ENCODE measurements around the gene REXO1. TPM values are rescaled to one million over a fixed set of nuclear protein-coding genes. Genes with fewer than 3 reads are reported as not detected.

REXO1 gene
- polyA plus RNA-seq, 1 donor, result 22.8 TPM

- no peak for DNase-seq (ENCODE audit: low read depth)
These were observed 12.7 kb upstream of the REXO1 start for GRCh38 chr19:1860821-1861598.

GRCh38 chr19:1860042-1860775 lies 11.9 kb upstream of the REXO1 start:
- no peak for DNase-seq (ENCODE audit: low read depth)

- DNase-seq (ENCODE audit: low read depth), result no peak
These were observed 11.1 kb upstream of the REXO1 start for GRCh38 chr19:1859331-1859781.

GRCh38 chr19:1858412-1859081 lies 10.3 kb upstream of the REXO1 start:
- no peak for DNase-seq (ENCODE audit: low read depth)

GRCh38 chr19:1857648-1858326 lies 9.5 kb upstream of the REXO1 start:
- DNase-seq (ENCODE audit: low read depth), result no peak

GRCh38 chr19:1856698-1857603 lies 8.7 kb upstream of the REXO1 start:
- DNase-seq (ENCODE audit: low read depth), result no peak

- DNase-seq (ENCODE audit: low read depth), result no peak
These were observed 8.0 kb upstream of the REXO1 start for GRCh38 chr19:1856345-1856697.

GRCh38 chr19:1855828-1856255 lies 7.6 kb upstream of the REXO1 start:
- no peak for DNase-seq (ENCODE audit: low read depth)

GRCh38 chr19:1855040-1855827 lies 7.0 kb upstream of the REXO1 start:
- DNase-seq (ENCODE audit: low read depth), result no peak

- no peak for DNase-seq (ENCODE audit: low read depth)
These were observed 6.3 kb upstream of the REXO1 start for GRCh38 chr19:1854542-1855039.

GRCh38 chr19:1854039-1854541 lies 5.8 kb upstream of the REXO1 start:
- DNase-seq (ENCODE audit: low read depth), result no peak

- DNase-seq (ENCODE audit: low read depth), result no peak
These were observed 5.2 kb upstream of the REXO1 start for GRCh38 chr19:1853295-1854038.

- DNase-seq (ENCODE audit: low read depth), result no peak
These were observed 4.4 kb upstream of the REXO1 start for GRCh38 chr19:1852581-1853128.

- DNase-seq (ENCODE audit: low read depth), result no peak
These were observed 3.6 kb upstream of the REXO1 start for GRCh38 chr19:1851654-1852580.

GRCh38 chr19:1850809-1851653 lies 2.7 kb upstream of the REXO1 start:
- DNase-seq (ENCODE audit: low read depth), result no peak

- DNase-seq (ENCODE audit: low read depth), result no peak
These were observed 1.7 kb upstream of the REXO1 start for GRCh38 chr19:1849886-1850398.

GRCh38 chr19:1849132-1849474 lies 820 bp upstream of the REXO1 start:
- DNase-seq (ENCODE audit: low read depth), result no peak

Data from forelimb muscle (tissue), 1 donor.